Keratinocyte (primary cell): ENCODE measurements around the gene SAXO1.

Experiments used
- CTCF ChIP-seq, 3 experiments: IDR thresholded peaks in 1 of 3; conservative IDR thresholded peaks in 1 of 3; optimal IDR thresholded peaks in 1 of 3; 2 replicates in 2 of 3; 3 replicates in 1 of 3; pipeline versions ENCODE3 to v1.5.1; 2011; ENCODE audit warnings: low read length in 3 of 3, mild to moderate bottlenecking in 3 of 3, moderate library complexity in 2 of 3, control low read depth in 1 of 3, inconsistent platforms in 1 of 3; ENCODE audit not compliant: insufficient read depth in 2 of 3; ENCODE audit errors: extremely low read depth in 1 of 3
- EZH2 ChIP-seq: IDR thresholded peaks from one replicate; pipeline ENCODE4 v1.6.1; 2012; ENCODE audit warnings: inconsistent platforms, mild to moderate bottlenecking, low read length, moderate library complexity

- TF ChIP-seq CTCF (optimal IDR thresholded peaks at IDR 0.05 in 1 of 3, IDR thresholded peaks at IDR 0.05 in 1 of 3, conservative IDR thresholded peaks at IDR 0.05 in 1 of 3; ENCODE audit: extremely low read depth in 1 of 3, insufficient read depth in 2 of 3, low read length in 3 of 3) (no peak), EZH2 (no peak)
Observed at GRCh38 chr9:18905028-18905882, 127.8 kb downstream of the SAXO1 start.
